Calu3 (cell line): Measurements from ENCODE around the gene ITCH. TPM values are rescaled to one million over a fixed set of nuclear protein-coding genes. Genes with fewer than 3 reads are reported as not detected.

Experiments
- BruUV-seq: library from RNA; stranded (reverse); fragments of 400-500 nt; replicated peaks from 2 replicates; lab custom pipeline; 2021; lab: Mats Ljungman, UMichigan
- CTCF ChIA-PET: fragments of 300-600 bp; sonication (Branson Sonifier 250); formaldehyde crosslinking; loops from one replicate; lab custom pipeline; 2022; ENCODE audit warnings: antibody characterized with exemption; lab: Charles Lee
- DNase-seq: peaks from one replicate; pipeline ENCODE4 v3.0.0; 2022
- H3K27ac Mint-ChIP-seq: one replicate; pipeline ENCODE4 v1.8.0; 2022; ENCODE audit warnings: mixed read lengths; ENCODE audit not compliant: unreplicated experiment
- H3K27me3 Mint-ChIP-seq: one replicate; pipeline ENCODE4 v1.8.0; 2022; ENCODE audit warnings: mixed read lengths; ENCODE audit not compliant: unreplicated experiment
- H3K36me3 Mint-ChIP-seq: one replicate; pipeline ENCODE4 v1.8.0; 2022; ENCODE audit warnings: mild to moderate bottlenecking, moderate library complexity, mixed read lengths; ENCODE audit not compliant: insufficient read depth, unreplicated experiment
- H3K4me1 Mint-ChIP-seq: one replicate; pipeline ENCODE4 v1.8.0; 2022; ENCODE audit warnings: mild to moderate bottlenecking, low read depth, mixed read lengths; ENCODE audit not compliant: unreplicated experiment
- H3K4me3 Mint-ChIP-seq: one replicate; pipeline ENCODE4 v1.8.0; 2022; ENCODE audit warnings: mild to moderate bottlenecking, low read depth, moderate library complexity, mixed read lengths; ENCODE audit not compliant: unreplicated experiment
- H3K9me3 Mint-ChIP-seq: one replicate; pipeline ENCODE4 v1.8.0; 2022; ENCODE audit warnings: low read depth, mixed read lengths; ENCODE audit not compliant: unreplicated experiment
- CTCF ChIP-seq: fragments of 200-600 bp; IDR thresholded peaks from one replicate; pipeline ENCODE4 v1.8.0; 2022; ENCODE audit warnings: antibody characterized with exemption; ENCODE audit not compliant: unreplicated experiment
- intact Hi-C: fragments of 100-400 bp; cut with micrococcal nuclease; formaldehyde crosslinking; loops from one replicate; pipeline ENCODE4 v1.10.0; 2022; ENCODE audit not compliant: unreplicated experiment
- total RNA-seq: library from RNA; stranded (reverse); gene quantifications from 2 replicates; pipeline ENCODE4 v1.2.3, GENCODE V29; 2022

Gene ITCH
- total RNA-seq, 1 experiment from 2014 or later: 91.6 TPM

GRCh38 chr20:34549929-34550305, 186.8 kb downstream of the ITCH start:
- Mint-ChIP-seq H3K27me3 (no peaks in the 10 kb centered on the region), H3K4me3 (no peak overlapping the region), H3K4me1 (peaks cover 9% of the 10 kb centered on the region), H3K36me3 (peaks cover 11% of the 10 kb centered on the region), H3K9me3 (no peaks in the 10 kb centered on the region), H3K27ac (no peak overlapping the region)
- intact Hi-C loops: no loop called here
- no peak for TF ChIP-seq CTCF
- CTCF ChIA-PET: interaction anchor here (0.9 kb wide), 1 partner anchor 216 kb away, joined by 9 read pairs; no protein-coding TSS in a partner anchor
- BruUV-seq: no TSS peak
- no peak for DNase-seq

GRCh38 chr20:34552569-34552968, 189.5 kb downstream of the ITCH start:
- no peak for DNase-seq
- Mint-ChIP-seq H3K9me3 (no peaks in the 10 kb centered on the region), H3K27me3 (no peaks in the 10 kb centered on the region), H3K4me1 (peaks cover 17% of the 10 kb centered on the region), H3K27ac (no peak overlapping the region), H3K4me3 (no peak overlapping the region), H3K36me3 (peaks cover 7% of the 10 kb centered on the region)
- CTCF ChIA-PET: interaction anchor here (1.1 kb wide), 1 partner anchor 14 kb away, joined by 3 read pairs; no protein-coding TSS in a partner anchor
- no peak for TF ChIP-seq CTCF
- BruUV-seq: no TSS peak
- intact Hi-C loops: no loop called here

DNA sequence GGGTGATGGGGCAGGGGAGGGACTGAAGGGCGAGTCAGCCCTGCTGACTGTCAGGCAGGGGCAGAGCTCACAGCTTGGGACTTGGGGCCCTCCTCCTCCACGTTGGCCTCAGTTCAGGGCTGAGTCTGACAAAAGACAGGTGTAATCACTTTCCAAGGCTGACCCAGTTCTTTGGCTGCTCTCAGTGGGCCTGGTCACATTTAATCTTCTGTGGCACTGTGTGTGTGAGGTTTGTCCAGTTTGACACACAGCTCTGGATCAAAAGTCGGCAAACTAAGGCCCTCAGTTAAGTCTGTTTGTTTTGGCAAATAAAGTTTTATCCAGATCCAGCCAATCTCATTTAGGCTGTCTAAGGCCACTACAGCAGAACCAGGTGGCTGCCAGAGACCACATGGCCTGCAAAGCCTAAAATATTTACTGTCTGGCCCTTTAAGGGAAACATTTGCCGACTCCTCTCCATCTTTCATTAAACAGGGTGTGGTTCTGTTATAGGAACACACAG, 190.3 kb downstream of the ITCH start:
- H3K4me3 Mint-ChIP-seq: no peak overlapping the region
- H3K27ac Mint-ChIP-seq: no peak overlapping the region
- H3K27me3 Mint-ChIP-seq: no peaks in the 10 kb centered on the region
- intact Hi-C loops: no loop called here
- H3K36me3 Mint-ChIP-seq: peaks cover 5% of the 10 kb centered on the region
- CTCF ChIA-PET: interaction anchor here (0.7 to 1.1 kb wide), 2 partner anchors 10 to 15 kb away, joined by 3 read pairs; no protein-coding TSS in a partner anchor
- TF ChIP-seq CTCF: no peak
- H3K4me1 Mint-ChIP-seq: peaks cover 24% of the 10 kb centered on the region
- BruUV-seq: no TSS peak
- DNase-seq: no peak
- no peaks in the 10 kb centered on the region for H3K9me3 Mint-ChIP-seq

- Mint-ChIP-seq H3K4me3 (peak overlapping the region; percentile 62), H3K4me1 (peaks cover 25% of the 10 kb centered on the region), H3K9me3 (no peaks in the 10 kb centered on the region), H3K27me3 (no peaks in the 10 kb centered on the region), H3K36me3 (peaks cover 19% of the 10 kb centered on the region), H3K27ac (peak overlapping the region; percentile 1)
- DNase-seq: no peak
- intact Hi-C loops: no loop called here
- CTCF ChIA-PET: interaction anchor here (0.6 kb wide), 1 partner anchor 33 kb away, joined by 4 read pairs; no protein-coding TSS in a partner anchor
- no peak for TF ChIP-seq CTCF
- no TSS peak for BruUV-seq
These were observed 194.9 kb downstream of the ITCH start for GRCh38 chr20:34557936-34558319.
